HCT116 (cell line): ENCODE data around the gene MIER2. TPM values are rescaled to one million over a fixed set of nuclear protein-coding genes. Genes with fewer than 3 reads are reported as not detected.

Experiments
- ATAC-seq: fragments of 200-7000 bp; cut with Tn5 transposase; 2 replicates; pipeline ENCODE4 v1.9.1; 2020; ENCODE audit warnings: mild to moderate bottlenecking, moderate library complexity
- BruUV-seq: library from RNA; stranded (reverse); fragments of 400-500 nt; replicated peaks from 2 replicates; lab custom pipeline; 2021; lab: Mats Ljungman, UMichigan
- CTCF ChIA-PET: fragments of 300-600 bp; sonication (Branson Sonifier 250); formaldehyde crosslinking; loops from one replicate; lab custom pipeline; 2021; ENCODE audit warnings: antibody characterized with exemption; lab: Charles Lee
- POLR2A ChIA-PET: fragments of 300-600, 350-600 bp; sonication (Branson Sonifier 250); formaldehyde crosslinking; loops from one replicate; lab custom pipeline; 2021; ENCODE audit warnings: antibody characterized with exemption; lab: Charles Lee
- RAD21 ChIA-PET, 2 experiments: fragments of 300-600 bp; sonication (Branson Sonifier 250); formaldehyde crosslinking; loops; one replicate each; lab custom pipeline; 2023; ENCODE audit warnings: low total read pairs in 2 of 2; ENCODE audit not compliant: uncharacterized antibody in 2 of 2, unreplicated experiment in 2 of 2, low non-redundant PET in 1 of 2; lab: Charles Lee
- DNase-seq: peaks from one replicate; pipeline ENCODE4 v3.0.0-alpha.2; 2010; ENCODE audit warnings: low read depth, low spot score
- H2AFZ ChIP-seq: fragments of 200-600 bp; shearing (Covaris generic), sonication (generic); 2 replicates; pipeline ENCODE4 v1.6.1; 2017; ENCODE audit warnings: low read depth, mixed run types, mixed read lengths, antibody characterized with exemption, low read length; ENCODE audit not compliant: poor library complexity, severe bottlenecking
- H3K27ac ChIP-seq: 2 replicates; pipeline ENCODE4 v1.5.1; 2012; ENCODE audit warnings: low read depth, low read length
- H3K27me3 ChIP-seq: fragments of 200-600 bp; sonication (generic); 2 replicates; pipeline ENCODE4 v1.6.1; 2016; ENCODE audit warnings: mixed run types, low read length, mixed read lengths; ENCODE audit not compliant: insufficient read depth
- H3K36me3 ChIP-seq, 2 experiments: fragments of 200-500 bp in 1 of 2; fragments of 200-600 bp in 1 of 2; sonication (Bioruptor generic) in 1 of 2; sonication (generic) in 1 of 2; 2 replicates each; pipeline versions ENCODE4 v1.5.1 to v1.6.1; 2014 to 2016; ENCODE audit warnings: low read length in 2 of 2, inconsistent platforms in 1 of 2, mixed read lengths in 1 of 2, mixed run types in 1 of 2; ENCODE audit not compliant: insufficient read depth in 2 of 2, control insufficient read depth in 1 of 2
- H3K4me1 ChIP-seq, 2 experiments: fragments of 200-600 bp in 1 of 2; sonication (generic) in 1 of 2; 2 replicates each; pipeline versions ENCODE4 v1.5.1 to v1.6.1; 2012 to 2017; ENCODE audit warnings: low read length in 2 of 2, inconsistent platforms in 1 of 2, mild to moderate bottlenecking in 1 of 2, mixed read lengths in 1 of 2, mixed run types in 1 of 2, moderate library complexity in 1 of 2; ENCODE audit not compliant: insufficient read depth in 2 of 2, control insufficient read depth in 1 of 2
- H3K4me2 ChIP-seq: fragments of 200-600 bp; sonication (generic); 2 replicates; pipeline ENCODE4 v1.6.1; 2017; ENCODE audit warnings: mixed run types, low read length, mixed read lengths
- H3K4me3 ChIP-seq, 2 experiments: fragments of 200-600 bp in 1 of 2; sonication (generic) in 1 of 2; replicated peaks in 1 of 2; 2 replicates each; pipeline ENCODE4 v1.5.1; 2011 to 2016; ENCODE audit warnings: low read length in 2 of 2, control low read depth in 1 of 2, low read depth in 1 of 2, mild to moderate bottlenecking in 1 of 2, mixed read lengths in 1 of 2, mixed run types in 1 of 2
- H3K79me2 ChIP-seq: fragments of 200-600 bp; sonication (generic); 2 replicates; pipeline ENCODE4 v1.6.1; 2017; ENCODE audit warnings: mild to moderate bottlenecking, mixed run types, low read length, moderate library complexity, mixed read lengths; ENCODE audit not compliant: insufficient read depth
- H3K9ac ChIP-seq: fragments of 200-600 bp; sonication (generic); 2 replicates; pipeline ENCODE4 v1.6.1; 2016; ENCODE audit warnings: low read length, mixed read lengths
- H3K9me2 ChIP-seq: fragments of 200-600 bp; sonication (generic), shearing (Covaris generic); 2 replicates; pipeline ENCODE4 v1.6.1; 2017; ENCODE audit warnings: mixed run types, mild to moderate bottlenecking, moderate library complexity; ENCODE audit not compliant: insufficient read depth
- H3K9me3 ChIP-seq, 2 experiments: fragments of 200-500 bp in 1 of 2; fragments of 200-600 bp in 1 of 2; sonication (Bioruptor generic) in 1 of 2; sonication (generic) in 1 of 2; 2 replicates each; pipeline ENCODE4 v1.6.1; 2014 to 2017; ENCODE audit warnings: low read length in 2 of 2, mixed read lengths in 2 of 2, inconsistent platforms in 1 of 2, low read depth in 1 of 2, mild to moderate bottlenecking in 1 of 2, mixed run types in 1 of 2, moderate library complexity in 1 of 2; ENCODE audit not compliant: control insufficient read depth in 1 of 2, insufficient read depth in 1 of 2
- H4K20me1 ChIP-seq: fragments of 200-600 bp; sonication (generic), shearing (Covaris generic); 2 replicates; pipeline ENCODE4 v1.6.1; 2017; ENCODE audit warnings: mixed run types, mild to moderate bottlenecking, moderate library complexity; ENCODE audit not compliant: insufficient read depth
- CEBPB ChIP-seq: IDR thresholded peaks from 2 replicates; pipeline ENCODE4 v1.6.1; 2012; ENCODE audit warnings: low read depth
- EGR1 ChIP-seq: IDR thresholded peaks from 2 replicates; pipeline ENCODE4 v1.6.1; 2012; ENCODE audit warnings: low read depth
- EZH2 ChIP-seq: fragments of 200-600 bp; sonication (generic); IDR thresholded peaks from 2 replicates; pipeline ENCODE4 v1.6.1; 2017; ENCODE audit warnings: antibody characterized with exemption, mixed run types
- FOSL1 ChIP-seq: IDR thresholded peaks from 2 replicates; pipeline ENCODE4 v1.6.1; 2012; ENCODE audit warnings: low read depth
- POLR2A ChIP-seq: IDR thresholded peaks from 2 replicates; pipeline ENCODE4 v1.7.0; 2011; ENCODE audit warnings: borderline replicate concordance; ENCODE audit not compliant: insufficient read depth, insufficient read length; ENCODE audit errors: extremely low read depth
- RAD21 ChIP-seq: IDR thresholded peaks from 2 replicates; pipeline ENCODE4 v1.6.1; 2012; ENCODE audit warnings: low read depth, mild to moderate bottlenecking
- SIN3A ChIP-seq: IDR thresholded peaks from 2 replicates; pipeline ENCODE4 v1.6.1; 2012; ENCODE audit warnings: low read depth
- SP1 ChIP-seq: IDR thresholded peaks from 2 replicates; pipeline ENCODE4 v1.6.1; 2012; ENCODE audit warnings: low read depth
- SRF ChIP-seq: IDR thresholded peaks from 2 replicates; pipeline ENCODE4 v1.6.1; 2012; ENCODE audit warnings: low read depth
- TCF7L2 ChIP-seq: IDR thresholded peaks from 2 replicates; pipeline ENCODE4 v1.7.0; 2011; ENCODE audit warnings: borderline replicate concordance, inconsistent platforms; ENCODE audit not compliant: insufficient read depth, insufficient read length; ENCODE audit errors: extremely low read depth
- ZFX ChIP-seq: fragments of 450-650 bp; IDR thresholded peaks from 2 replicates; pipeline ENCODE4 v1.6.1; 2017
- ZNF274 ChIP-seq: fragments of 200-500 bp; sonication (Bioruptor generic); IDR thresholded peaks from 2 replicates; pipeline ENCODE4 v1.6.1; 2014; ENCODE audit warnings: mild to moderate bottlenecking, low read depth, low read length, inconsistent platforms
- intact Hi-C: fragments of 100-400 bp; cut with micrococcal nuclease; formaldehyde crosslinking; loops from 2 replicates; pipeline ENCODE4 v1.10.0; 2022
- total RNA-seq: library from RNA; stranded (reverse); gene quantifications from one replicate; pipeline ENCODE4 v1.2.1, GENCODE V29; 2021; ENCODE audit not compliant: unreplicated experiment
- TF ChIP-seq, protein P1 (sequence below): IDR thresholded peaks from 2 replicates; pipeline ENCODE4 v1.6.1; 2011; ENCODE audit warnings: mild to moderate bottlenecking, low read length, moderate library complexity; ENCODE audit not compliant: insufficient replicate concordance; ENCODE audit errors: extremely low read depth
- TF ChIP-seq, protein P2 (sequence below): IDR thresholded peaks from 2 replicates; pipeline ENCODE4 v1.6.1; 2012
- TF ChIP-seq, protein P3 (sequence below): IDR thresholded peaks from 2 replicates; pipeline ENCODE4 v1.6.1; 2012

The MIER2 gene
- total RNA-seq, 1 experiment from 2014 or later = 41.5 TPM

DNA sequence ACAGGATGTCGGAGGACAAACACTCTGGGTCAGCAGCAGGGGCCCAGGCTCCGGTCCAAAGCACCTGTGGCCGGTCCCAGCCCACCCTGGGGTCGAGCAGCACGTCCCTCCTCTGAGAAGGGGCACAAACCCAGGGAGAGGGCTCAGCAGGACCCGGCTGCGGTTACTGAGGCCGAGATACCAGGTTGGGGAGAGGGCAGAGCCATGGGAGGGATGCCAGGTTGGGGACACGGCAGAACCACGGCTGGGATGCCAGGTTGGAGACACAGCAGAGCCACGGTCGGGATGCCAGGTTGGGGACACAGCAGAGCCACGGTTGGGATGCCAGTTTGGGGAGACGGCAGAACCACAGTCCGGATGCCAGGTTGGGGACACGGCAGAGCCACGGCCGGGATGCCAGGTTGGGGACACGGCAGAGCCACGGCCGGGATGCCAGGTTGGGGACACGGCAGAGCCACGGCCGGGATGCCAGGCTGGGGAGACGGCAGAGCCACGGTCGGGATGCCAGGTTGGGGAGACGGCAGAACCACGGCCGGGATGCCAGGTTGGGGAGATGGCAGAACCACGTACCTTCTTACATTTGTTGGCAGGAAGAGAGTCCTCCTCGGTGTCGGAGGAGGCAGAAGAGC is 18.5 kb downstream of the MIER2 start:
- intact Hi-C loops = no loop called here
- POLR2A ChIA-PET = no interaction called here

DNA sequence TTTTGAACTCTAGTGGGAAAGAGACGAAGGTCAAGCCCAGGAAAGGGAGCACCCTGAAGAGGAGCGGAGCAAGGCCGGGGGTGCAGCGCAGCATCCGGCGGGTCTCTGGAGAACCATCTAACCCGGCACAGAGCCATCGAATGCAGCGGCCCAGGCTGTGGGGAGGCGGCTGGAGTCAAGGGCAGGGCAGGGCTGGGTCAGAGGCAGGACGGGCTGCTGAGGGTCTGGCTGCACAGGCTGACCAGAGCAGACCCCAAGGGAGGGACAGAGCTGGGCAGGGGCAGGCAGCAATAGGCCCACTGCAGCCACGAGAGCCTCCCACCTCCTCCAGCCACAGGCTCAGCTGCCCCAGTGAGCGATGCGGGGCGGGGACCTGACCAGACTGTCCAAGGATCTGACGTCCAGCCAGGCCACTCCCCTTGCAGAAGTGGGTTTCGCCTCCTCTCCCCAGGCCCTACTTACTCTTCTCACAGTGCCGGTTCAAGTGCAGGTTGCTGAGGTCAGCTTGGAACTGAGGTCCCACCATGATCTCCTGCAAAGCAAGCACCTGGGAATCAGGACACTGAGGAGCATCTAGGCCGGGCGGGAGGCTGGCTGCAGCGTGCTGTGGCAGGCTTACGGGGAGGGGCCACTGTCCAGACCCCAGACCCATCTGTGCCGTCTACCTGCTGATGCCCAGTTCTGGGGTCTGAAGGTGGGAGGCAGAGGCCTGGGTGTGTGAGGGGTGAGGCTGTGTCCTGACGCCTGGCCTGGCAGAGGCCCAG is 19.2 kb downstream of the MIER2 start:
- POLR2A ChIA-PET = no interaction called here
- H3K36me3 ChIP-seq = peaks cover 35 to 81% of the 10 kb centered on the region in 2 experiments
- no peak for ATAC-seq
- no peak for TF ChIP-seq POLR2A
- TF ChIP-seq ZNF274 = no peak
- TF ChIP-seq SIN3A = no peak
- no peak for TF ChIP-seq TCF7L2
- TF ChIP-seq RAD21 = no peak
- TF ChIP-seq, protein P1, sequence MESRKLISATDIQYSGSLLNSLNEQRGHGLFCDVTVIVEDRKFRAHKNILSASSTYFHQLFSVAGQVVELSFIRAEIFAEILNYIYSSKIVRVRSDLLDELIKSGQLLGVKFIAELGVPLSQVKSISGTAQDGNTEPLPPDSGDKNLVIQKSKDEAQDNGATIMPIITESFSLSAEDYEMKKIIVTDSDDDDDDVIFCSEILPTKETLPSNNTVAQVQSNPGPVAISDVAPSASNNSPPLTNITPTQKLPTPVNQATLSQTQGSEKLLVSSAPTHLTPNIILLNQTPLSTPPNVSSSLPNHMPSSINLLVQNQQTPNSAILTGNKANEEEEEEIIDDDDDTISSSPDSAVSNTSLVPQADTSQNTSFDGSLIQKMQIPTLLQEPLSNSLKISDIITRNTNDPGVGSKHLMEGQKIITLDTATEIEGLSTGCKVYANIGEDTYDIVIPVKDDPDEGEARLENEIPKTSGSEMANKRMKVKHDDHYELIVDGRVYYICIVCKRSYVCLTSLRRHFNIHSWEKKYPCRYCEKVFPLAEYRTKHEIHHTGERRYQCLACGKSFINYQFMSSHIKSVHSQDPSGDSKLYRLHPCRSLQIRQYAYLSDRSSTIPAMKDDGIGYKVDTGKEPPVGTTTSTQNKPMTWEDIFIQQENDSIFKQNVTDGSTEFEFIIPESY = no peak
- TF ChIP-seq, protein P2, sequence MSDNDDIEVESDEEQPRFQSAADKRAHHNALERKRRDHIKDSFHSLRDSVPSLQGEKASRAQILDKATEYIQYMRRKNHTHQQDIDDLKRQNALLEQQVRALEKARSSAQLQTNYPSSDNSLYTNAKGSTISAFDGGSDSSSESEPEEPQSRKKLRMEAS = no peak
- no peak for TF ChIP-seq SP1
- TF ChIP-seq EZH2 = no peak
- TF ChIP-seq, protein P3, sequence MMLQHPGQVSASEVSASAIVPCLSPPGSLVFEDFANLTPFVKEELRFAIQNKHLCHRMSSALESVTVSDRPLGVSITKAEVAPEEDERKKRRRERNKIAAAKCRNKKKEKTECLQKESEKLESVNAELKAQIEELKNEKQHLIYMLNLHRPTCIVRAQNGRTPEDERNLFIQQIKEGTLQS = no peak

More for the DNA sequence above, 18.5 kb downstream of the MIER2 start:
- TF ChIP-seq EGR1 = no peak
- TF ChIP-seq, protein P3 = no peak
- TF ChIP-seq RAD21 = no peak
- TF ChIP-seq CEBPB = no peak
- no peak for TF ChIP-seq ZFX
- TF ChIP-seq ZNF274 = no peak
- TF ChIP-seq FOSL1 = no peak
- no peak for TF ChIP-seq SIN3A
- TF ChIP-seq EZH2 = no peak
- no peak for TF ChIP-seq POLR2A
- TF ChIP-seq SRF = no peak
- no peak for TF ChIP-seq SP1
- H3K4me2 ChIP-seq = no peak overlapping the region
- H3K27ac ChIP-seq = no peak overlapping the region
- BruUV-seq = no TSS peak
- H2AFZ ChIP-seq = no peak overlapping the region
- no peaks in the 10 kb centered on the region for H3K27me3 ChIP-seq
- ChIA-PET RAD21 (no interaction called here), CTCF (no interaction called here)
- H3K9ac ChIP-seq = no peak overlapping the region
- peaks cover 38 to 82% of the 10 kb centered on the region in 2 experiments for H3K36me3 ChIP-seq
- H3K9me3 ChIP-seq = peaks cover 12 to 13% of the 10 kb centered on the region in 2 experiments; a peak in 2 of 4 replicates
- DNase-seq = no peak
- H4K20me1 ChIP-seq = no peaks in the 10 kb centered on the region
- H3K4me3 ChIP-seq = no peak overlapping the region
- H3K79me2 ChIP-seq = peaks cover 6% of the 10 kb centered on the region; the same call in 1 of the 2 replicates
- ATAC-seq = no peak
- no peaks in the 10 kb centered on the region for H3K9me2 ChIP-seq
- H3K4me1 ChIP-seq = no peaks in the 10 kb centered on the region

More for the DNA sequence above, 19.2 kb downstream of the MIER2 start:
- Histone ChIP-seq H3K27me3 (no peaks in the 10 kb centered on the region), H3K27ac (no peak overlapping the region), H3K4me2 (no peak overlapping the region), H4K20me1 (no peaks in the 10 kb centered on the region), H3K9me3 (peaks cover 12 to 13% of the 10 kb centered on the region in 2 experiments; a peak in 2 of 4 replicates), H3K9ac (no peak overlapping the region), H3K4me3 (no peak overlapping the region), H3K79me2 (peaks cover 6% of the 10 kb centered on the region; the same call in 1 of the 2 replicates), H2AFZ (no peak overlapping the region), H3K9me2 (no peaks in the 10 kb centered on the region), H3K4me1 (no peaks in the 10 kb centered on the region)
- intact Hi-C loops = no loop called here
- no peak for DNase-seq
- no TSS peak for BruUV-seq
- ChIA-PET CTCF (no interaction called here), RAD21 (no interaction called here)
